NOMO-1 treated with DMSO at 0.1 percent for 48 hours (cell line): ENCODE data around the gene RIPK4.
"Not testable (repeated sequence)": the region's sequence is repeated elsewhere in the genome, so short reads cannot be mapped to it uniquely, and the experiment has no call there.

Experiments
- DNase-seq: peaks from one replicate; lab custom pipeline; 2025; ENCODE audit not compliant: unreplicated experiment; lab: John Stamatoyannopoulos, UW

RIPK4 gene

DNA sequence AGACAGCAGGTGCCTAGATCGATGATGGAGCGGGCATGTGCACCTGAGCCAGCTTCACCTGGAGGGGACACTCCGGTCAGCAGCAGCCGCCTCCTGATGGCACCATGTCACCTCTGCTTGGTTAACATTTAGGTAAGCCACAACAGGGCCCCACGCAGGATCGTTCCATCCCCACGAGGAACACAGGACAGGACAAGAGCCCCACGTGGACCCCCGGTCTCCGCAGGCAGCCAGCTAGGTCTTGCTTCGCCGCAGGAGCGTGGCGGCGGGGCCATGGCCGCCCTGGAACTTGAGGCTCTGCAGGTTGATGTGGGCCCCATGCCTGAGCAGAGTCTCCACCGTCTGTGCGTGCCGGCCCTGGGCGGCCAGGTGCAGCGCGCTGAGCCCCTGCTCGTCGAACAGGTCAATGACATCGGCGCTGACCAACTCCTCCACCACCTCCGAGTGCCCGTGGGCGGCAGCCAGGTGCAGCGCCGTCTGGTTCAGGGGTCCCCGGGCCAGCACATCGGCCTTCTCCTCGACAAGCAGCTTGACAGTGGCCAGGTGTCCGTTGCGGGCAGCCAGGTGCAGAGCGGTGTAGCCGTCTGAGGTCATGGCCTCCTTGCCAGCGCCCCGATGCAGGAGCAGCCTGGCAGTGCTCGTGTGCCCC lies 26.1 kb downstream of the RIPK4 start:
- DNase-seq, result no peak

DNA sequence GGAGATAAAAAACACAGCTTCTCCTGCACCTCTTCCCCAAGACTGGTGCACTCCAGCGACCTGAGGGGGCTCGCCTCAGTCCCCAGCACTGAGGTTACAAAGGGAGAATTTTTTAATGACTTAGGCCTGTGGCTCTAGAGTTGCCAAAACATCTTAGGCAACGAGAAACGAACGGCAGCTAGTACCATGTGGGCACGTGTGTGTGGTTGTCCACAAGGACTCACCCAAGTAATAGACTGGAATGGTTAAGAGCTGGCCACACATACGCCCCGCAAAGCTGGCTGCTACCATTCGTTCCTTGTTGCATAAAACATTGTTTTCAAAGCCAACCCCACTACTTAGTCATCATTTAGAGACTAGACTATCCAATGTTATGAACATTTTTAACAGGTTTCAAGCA lies 26.9 kb downstream of the RIPK4 start:
- DNase-seq, result no peak

DNA sequence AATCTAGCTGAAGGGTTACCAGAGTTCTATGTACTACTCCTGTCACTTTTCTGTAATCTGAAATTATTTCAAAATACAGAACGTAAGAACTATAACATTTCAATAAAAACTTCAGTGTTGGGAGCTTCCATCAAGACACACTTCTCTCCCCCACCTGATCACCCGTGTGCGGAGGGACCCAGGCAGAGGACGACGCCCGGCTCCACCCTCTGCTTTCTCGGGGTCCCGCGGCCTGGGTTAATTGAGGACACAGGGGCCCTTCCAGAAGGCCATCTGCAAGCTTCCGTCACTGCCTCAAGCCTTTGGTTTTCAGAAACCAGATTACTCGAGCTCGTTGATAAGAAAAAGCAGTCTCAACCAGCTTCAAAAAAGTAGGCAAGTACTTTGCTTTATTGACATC lies 27.8 kb downstream of the RIPK4 start:
- no peak for DNase-seq

DNA sequence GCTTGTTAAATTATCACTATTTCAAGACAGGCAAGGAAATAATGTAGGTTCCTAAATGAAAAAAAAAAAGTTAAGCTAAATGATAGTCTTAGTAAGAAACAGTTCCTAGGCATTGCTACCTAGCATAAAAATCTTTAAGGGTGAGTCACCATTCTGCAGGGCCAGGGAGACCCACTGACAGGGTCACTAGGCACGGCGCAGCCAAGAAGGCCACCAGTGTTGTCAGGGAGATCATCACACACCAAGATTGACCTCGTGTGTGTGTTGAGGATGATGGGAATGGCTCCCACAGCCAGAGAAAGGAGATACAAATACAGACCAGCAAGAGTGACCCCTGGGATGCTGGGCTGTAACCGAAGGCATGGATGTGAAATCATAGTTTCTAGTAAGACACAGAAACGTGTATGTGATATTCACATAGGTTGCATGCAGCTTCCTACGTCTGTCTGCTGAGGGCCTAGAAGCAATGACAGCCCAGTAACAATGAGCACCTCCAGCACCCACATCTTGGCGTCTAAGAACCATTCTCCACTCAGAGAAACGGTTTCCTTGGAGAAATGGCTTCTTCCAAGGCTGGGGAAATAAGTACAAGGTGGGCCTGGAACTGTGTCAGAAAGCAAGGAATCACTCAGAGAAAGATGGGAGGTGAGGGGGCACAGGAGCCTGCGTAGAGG lies 29.1 kb downstream of the RIPK4 start:
- no peak for DNase-seq

DNA sequence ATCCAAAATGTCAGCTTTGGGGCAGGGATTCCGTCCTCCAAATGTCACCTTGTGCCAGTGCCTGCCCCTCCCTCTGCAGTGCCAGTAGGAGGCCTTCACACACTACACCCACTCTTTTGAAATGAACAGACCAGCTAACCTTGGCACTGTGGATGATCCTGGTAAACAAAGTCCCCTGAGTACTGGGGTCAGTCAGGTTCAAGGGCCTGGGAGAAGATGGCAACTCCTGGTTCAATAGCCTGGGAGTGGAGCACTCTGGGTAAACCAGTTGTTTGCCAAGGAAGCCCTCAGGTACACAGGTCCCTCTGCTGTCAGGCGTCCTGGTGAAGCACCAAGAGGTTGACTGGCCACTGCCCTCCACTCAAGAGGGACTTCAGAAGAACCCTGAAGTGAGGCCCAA lies 30.4 kb downstream of the RIPK4 start:
- no peak for DNase-seq

DNA sequence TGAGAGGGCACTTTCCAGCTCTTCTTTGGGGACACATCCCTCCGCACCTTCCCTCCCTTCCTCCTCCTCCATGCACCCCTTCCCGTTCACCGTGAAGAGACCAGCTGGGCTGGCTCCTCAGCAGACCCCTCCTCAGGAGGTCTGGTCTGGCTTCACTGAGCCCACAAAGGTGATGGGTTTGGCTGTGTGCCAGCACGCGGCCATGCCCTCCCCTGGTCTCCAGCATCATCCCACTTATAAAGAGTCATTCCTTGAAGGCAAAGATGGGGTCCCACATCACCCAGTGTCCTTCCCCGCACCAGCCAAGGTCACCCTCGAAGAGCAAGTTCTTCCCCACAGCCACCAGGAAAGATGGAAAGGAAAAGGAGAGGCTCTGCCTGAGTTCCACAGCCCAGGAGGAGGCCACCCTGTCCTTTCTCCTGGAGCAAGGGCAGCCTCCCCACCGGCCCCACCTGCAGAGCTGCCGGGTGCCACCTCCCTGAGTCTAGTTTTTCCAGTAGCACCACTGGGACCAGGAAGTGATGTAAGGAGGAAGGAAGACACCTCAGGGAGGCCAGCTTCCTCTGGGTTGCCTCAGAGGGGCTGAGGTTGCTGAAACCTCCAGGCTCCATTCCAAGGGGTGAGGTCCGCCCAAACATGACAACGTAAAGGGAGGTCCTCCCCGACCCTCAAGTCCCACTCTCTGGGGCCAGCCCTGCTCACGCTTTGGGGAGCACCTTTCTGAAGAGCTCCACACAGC lies 32.7 kb downstream of the RIPK4 start:
- no peak for DNase-seq

DNA sequence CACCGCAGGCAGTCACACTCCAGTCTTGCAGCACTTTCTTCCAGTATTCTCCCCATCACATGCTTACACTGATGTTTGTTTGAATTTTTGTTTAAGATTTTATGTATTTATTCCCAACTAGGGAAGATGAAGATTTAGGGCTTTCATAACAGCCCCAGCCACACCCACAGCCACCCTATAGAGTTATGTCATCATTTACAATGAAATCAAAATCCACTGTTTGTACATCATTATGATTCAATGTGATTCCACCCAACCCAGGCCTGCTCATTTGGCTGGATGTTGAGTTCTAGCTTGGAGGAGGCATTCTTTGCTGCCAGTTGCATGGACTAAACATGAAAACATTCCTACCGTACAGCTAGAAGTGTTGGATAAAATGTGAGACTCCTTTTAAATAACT lies 35.8 kb downstream of the RIPK4 start:
- no peak for DNase-seq

DNA sequence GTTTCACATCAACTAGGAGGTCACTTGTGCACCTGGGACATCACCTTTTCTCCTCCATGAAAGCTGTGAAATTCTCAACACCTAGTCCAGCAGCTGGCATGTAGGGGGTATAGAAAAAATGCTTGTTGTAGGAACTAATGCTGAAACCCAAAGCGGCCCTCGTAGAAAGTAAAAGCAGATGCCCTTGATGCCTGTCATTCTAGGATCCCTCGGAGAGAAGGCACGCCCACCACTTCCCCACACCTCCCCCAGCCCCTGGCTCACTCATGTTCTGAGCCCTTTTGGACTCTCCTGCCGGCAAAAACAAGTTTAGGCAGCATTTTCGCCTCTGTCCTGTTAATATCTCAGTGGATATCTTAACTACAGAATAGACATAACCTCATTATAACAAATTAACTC lies 36.5 kb downstream of the RIPK4 start:
- no peak for DNase-seq

DNA sequence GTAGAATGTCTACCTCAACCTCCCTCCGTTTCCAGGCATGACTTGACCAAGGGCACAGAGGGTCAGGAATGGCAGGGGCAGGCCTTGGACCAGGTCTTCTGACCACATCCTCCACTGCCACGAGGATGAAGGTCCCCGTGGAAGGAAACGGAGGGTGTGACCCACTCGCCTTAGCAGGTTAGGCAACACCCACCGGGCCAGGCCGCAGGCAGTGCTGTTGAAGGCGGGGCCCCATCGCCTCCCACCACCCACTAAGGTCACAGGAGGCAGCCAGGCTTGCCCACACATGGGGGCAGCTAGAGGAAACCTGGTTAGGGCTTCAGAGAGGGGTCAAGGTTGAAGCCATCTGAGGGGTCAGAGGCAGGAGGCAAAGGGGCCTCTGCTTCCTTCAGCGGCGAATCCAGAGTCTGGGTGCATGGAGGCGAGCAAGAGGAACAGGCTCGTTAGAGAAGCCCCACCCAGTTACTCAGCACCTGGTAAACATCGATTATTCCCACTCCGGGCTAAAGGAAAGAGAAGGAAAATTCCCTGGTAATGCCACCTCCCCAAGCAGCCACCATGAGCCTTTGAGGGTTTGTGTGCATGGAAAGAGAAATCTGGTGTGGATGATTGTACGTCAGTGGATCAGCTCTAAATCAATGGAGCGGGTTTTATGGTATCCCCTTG lies 37.0 kb downstream of the RIPK4 start:
- no peak for DNase-seq

DNA sequence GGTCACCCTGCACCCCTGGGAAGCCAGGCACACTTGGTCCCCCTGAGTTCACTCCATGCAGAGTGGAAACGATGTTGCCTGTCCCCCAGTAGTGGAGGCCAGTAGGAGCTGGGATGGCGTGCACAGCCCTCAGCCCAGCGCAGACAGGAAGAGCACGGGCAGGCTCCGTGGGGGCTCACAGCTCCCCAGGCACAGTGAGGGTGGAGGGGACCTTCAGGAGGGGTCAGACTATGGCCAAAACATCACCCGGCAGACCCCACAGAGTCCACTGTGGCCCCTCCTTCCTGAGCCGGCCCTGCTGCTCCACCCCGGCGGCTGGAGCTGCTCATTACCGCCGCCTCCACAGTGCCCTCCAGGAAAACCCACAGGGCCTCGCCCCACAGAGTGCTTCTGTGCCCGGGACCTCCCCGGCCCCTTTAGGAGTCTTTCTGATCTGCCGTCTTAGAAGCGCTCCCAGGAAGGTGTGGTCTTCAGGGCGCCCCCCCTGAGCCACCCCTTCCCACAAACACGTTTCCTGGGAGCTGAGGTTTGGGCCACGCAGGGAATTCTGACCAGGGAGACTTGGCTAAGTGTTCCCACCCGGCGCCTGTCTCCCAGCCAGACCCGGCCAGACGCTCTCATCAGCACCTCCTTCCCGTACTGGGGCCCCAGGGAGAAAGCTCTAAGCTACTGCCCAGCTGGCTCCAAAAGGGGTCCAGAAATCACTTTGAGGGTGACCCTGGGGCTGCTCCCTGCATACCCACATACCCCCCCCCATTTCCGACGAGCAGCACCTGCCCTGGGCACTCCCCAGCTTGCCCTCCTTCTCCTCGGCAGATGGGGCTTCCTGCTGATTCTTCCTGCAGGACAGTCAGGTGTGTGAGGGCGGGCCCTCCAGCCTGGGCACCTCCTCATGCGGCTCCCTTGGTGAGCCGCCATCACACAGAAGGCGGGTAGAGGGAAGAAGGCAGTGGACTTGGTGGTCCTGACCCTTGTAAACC lies 38.8 kb downstream of the RIPK4 start:
- no peak for DNase-seq

DNA sequence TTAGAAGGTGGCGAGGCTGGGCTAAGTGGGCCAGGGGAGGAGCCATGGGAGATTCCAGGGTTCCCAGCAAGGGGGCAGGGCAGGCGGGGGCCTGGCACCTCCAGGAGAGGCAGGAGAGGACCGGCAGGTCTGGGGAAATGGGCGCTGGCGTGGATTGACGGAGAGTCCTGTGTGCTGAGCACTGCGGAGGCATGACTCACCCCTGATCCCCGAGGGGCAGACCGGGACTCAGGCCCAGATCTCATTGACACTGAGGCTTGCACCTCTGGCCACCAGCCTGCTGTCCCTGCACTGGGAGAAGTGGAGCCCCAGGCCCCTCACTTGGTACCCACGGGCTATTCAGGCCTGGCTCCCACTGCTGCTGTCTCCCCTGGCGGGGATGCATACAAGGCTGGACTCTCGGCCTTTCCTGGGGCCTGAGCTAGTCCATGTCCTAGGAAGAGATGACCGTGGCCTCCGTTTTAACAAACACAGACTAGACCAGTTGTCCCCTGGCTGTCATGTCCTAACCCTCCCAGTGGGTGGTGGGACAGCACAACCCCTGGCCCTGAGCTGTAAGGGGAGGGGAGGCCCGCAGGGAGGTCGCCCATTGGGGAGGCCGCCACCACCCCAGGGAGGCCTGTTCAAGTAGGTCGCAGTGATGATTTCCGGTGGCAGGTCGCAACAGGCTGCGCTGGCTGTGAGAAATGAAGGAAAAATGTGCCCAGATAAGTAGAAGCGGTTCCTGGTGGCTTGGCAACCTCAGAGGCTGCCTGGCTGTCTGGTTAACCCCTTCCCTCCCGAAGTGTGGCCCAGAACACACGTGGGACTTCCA lies 39.7 kb downstream of the RIPK4 start:
- DNase-seq, result no peak

DNA sequence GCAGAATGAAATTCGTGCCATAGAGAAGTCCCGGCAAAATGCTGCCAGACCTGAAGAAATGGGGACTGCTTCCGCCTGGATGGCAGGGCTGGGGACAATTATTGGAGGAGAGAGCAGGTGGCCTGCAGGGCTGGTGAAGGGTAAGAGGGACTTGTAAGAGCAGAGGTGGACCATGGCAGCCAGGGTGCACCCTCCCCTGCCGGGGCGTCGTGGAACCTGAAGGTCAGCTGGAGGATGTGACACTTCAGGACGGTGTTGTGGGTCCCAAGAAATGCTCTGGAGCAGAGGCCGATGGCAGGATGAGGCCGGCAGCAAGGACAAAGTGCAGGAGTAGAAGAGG lies 40.3 kb downstream of the RIPK4 start:
- no peak for DNase-seq

DNA sequence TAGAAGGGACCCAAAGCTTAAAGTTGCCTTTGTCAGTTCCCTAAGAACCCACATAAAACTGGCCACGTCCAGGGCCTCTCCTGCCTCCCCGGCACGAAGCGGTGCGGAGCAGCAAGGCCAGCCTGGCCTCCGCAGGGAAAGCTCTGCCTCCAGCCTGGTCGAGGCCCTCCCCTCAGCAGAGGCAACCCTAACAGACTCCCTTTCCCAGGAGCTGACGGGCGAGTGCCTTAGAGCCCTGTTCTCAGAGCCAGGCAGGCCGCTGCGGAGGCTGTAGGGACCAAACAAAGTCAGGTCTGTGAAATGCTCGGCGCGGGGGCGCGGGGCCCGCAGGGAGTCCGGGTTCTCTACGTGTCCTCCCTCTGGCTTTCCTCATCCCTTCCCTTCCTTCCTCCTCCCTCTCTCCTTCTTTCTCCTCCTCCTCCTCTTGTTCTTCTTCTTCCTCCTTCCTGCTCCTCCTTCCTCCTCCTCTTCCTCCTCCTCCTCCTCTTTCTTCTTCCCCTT lies 40.7 kb downstream of the RIPK4 start:
- DNase-seq, result no peak

DNA sequence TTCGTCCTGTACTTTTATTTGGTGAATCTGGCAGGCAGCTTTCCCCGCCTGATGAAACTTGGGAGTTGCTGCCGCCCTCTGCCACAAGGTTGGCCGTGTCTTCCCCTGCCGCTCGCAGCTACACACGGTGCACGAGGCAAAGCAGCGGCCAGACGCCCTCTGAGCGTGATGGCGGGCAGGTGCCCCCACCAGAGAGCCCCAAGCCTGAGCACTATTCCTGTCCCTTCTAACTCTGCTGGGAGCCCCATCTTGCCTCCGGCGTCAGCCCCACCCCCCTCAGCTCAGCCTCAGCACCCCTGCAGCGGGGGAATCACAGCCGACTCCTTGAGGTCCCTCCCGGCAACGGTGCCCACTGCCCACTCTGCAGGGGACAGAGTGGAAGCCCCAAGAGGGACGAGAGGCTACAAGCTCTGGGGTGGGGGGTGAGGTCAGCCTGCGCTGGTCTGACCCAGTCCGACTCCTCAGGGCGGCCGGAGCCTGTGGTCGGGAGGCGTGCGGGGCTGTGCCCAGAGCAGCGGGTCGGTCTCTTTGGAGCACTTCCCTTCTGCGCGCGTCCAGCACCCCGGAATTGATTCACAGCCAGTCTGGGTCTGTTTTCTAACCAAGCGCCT lies 41.3 kb downstream of the RIPK4 start:
- no peak for DNase-seq

DNA sequence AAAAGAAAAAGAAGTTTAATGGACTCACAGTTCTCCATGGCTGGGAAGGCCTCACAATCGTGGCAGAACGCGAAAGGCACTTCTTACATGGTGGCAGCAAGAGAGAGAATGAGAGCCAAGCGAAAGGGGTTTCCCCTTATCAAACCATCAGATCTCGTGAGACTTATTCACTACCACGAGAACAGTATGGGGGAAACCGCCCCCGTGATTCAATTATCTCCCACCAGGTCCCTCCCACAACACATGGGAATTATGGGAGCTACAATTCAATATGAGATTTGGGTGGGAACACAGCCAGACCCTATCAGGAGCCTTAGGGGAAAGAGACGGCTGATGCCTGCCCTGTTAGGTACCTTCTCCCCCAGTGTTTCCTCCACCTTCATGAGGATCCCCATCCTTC lies 43.0 kb downstream of the RIPK4 start:
- DNase-seq, result not testable (repeated sequence)

DNA sequence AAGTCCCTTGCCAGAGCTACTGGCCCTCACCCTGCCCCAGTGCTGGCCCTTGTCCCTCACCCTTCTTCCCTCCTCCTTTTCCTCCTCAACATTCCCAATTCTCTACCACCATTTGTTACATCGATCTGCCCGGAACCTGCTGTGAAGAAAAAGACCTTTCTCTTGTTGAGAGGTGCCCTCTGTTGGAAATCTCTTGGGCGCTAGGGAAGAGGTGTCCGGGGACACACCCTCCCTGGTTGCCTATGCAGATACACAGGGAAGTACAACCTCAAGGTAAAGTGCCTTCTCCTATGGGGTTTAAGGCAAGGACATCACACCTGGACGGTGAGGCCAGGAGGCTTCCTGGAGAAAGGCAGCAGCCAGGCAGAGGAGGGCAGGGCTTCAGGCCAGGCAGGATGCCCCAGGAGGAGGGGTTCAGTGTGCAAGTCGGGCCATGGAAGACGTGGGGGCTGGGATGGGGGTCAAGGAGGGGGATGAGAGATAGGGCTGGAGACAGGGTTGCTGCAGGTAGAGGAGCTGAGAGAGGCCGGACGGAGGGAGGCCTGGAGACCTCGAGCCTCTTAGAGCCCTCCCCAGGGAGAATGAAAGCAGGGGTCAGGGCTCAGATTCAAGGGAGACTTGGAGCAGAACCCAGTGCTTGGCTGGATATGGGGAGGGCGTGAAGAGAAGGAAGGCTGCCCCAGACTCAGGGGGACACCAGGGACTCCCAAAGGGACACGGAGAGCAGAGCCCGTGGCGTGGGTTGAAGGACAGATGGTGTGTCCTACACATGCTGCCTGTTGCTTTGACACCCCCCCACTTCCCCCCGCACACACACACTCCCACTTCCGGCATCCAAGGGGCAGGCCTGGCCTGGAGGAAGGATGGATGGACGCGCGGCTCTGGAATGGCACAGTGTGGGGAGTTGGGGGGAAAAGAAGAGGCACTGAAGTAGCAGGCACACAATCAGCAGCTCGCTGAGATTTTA lies 44.5 kb downstream of the RIPK4 start:
- no peak for DNase-seq

DNA sequence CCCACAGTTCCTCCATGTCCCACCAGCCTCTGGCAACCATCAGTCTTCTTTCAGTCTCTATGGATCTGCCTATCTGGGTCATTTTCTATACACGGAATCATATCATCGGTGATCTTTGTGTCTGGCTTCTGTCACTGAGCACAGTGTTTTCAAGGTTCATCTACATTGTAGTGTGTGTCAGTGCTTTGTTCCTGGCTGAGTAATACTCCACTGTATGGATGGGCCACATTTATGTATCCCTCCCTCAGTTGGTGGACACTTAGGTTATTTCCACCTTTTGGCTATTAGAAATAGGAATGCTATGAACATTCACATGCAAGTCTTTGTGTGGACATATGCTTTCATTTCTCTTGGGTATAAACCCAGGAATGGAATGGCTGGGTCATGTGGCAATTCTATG lies 46.6 kb downstream of the RIPK4 start:
- DNase-seq, result no peak

DNA sequence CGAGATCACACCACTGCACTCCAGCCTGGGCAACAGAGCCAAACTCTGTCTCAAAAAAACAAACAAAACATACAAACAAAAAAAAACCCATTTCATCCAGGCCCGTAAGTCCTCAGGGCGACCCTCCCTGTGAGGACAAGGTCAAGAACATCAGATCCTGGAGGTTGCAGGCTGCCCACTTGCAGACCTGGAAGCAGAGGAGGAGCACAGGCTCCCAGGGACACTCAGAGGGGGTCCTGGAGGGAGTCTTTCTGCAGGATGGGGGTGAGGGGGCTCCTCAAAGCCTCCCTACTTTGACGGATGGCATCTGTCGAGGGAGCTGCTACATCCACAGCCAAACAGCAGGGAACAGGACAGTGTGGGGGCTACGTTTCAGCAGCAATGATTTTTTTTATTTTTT lies 47.2 kb downstream of the RIPK4 start:
- no peak for DNase-seq
